GM12873 (cell line): ENCODE data around the gene RPS6KA1.

ENCODE experiments used
- TF ChIP-seq, protein P1 (sequence below): IDR thresholded peaks from 2 replicates; pipeline ENCODE4 v1.5.1; 2012; ENCODE audit warnings: low read depth, mild to moderate bottlenecking, moderate library complexity, low read length, control low read depth; ENCODE audit not compliant: insufficient read depth; ENCODE audit errors: missing control alignments

Gene RPS6KA1

DNA sequence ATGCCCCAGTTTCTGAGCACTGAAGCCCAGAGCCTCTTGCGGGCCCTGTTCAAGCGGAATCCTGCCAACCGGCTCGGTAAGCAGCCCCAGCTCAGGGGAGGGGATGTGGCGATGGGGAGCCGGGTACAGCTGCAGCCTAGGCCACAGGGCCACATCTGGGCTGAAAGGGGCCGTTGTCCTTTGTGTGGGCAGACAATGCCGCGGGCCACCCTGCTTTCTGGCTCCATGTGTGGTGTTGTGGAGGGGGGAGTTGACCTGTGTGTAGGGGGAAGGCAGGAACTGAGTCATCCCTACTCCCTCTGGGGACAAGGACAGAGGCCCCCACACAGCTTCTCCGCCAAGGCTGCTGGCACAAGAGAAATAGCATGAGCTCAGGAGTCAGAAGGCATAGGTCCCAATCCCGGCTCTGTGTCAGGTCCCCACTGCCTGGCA, 26.0 kb downstream of the RPS6KA1 start:
- TF ChIP-seq, protein P1, sequence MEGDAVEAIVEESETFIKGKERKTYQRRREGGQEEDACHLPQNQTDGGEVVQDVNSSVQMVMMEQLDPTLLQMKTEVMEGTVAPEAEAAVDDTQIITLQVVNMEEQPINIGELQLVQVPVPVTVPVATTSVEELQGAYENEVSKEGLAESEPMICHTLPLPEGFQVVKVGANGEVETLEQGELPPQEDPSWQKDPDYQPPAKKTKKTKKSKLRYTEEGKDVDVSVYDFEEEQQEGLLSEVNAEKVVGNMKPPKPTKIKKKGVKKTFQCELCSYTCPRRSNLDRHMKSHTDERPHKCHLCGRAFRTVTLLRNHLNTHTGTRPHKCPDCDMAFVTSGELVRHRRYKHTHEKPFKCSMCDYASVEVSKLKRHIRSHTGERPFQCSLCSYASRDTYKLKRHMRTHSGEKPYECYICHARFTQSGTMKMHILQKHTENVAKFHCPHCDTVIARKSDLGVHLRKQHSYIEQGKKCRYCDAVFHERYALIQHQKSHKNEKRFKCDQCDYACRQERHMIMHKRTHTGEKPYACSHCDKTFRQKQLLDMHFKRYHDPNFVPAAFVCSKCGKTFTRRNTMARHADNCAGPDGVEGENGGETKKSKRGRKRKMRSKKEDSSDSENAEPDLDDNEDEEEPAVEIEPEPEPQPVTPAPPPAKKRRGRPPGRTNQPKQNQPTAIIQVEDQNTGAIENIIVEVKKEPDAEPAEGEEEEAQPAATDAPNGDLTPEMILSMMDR, result no peak

DNA sequence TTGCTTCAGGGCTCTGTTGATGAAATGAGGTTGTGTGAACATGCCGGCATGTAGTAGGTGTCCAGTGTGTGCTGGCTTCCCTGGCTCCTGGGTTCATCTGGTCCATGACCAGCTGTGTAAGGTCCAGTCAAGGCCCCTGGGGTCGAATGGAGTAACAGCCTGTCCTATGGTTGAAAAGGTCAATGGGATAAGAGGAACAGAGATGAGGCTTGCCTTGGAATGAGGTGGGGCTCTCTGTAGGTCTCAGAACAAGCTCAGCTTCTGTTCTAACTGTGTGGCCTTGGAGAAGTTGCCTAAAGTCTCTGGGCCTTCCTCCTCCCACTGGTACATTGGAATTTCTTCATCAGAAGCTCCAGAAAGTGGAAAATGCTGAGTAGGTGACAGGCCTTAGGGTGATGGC, 26.6 kb downstream of the RPS6KA1 start:
- TF ChIP-seq, protein P1, result no peak

DNA sequence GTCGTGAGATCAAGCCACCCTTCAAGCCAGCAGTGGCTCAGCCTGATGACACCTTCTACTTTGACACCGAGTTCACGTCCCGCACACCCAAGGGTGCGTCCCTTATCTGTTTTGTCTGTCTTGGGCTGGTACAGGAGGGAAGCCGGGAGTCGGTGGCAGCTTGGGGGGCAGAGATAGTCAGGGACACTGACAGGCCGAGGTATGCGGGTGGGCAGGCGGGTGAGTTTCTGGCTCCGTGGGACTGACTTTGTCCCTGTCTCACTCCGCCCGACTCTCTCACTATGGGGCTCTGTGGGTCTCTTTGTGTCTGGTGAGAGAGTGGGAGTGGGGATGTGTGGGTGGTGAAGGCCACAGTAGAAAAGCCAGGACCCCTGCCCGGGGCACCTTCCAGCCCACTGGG, 27.4 kb downstream of the RPS6KA1 start:
- TF ChIP-seq, protein P1, result no peak

DNA sequence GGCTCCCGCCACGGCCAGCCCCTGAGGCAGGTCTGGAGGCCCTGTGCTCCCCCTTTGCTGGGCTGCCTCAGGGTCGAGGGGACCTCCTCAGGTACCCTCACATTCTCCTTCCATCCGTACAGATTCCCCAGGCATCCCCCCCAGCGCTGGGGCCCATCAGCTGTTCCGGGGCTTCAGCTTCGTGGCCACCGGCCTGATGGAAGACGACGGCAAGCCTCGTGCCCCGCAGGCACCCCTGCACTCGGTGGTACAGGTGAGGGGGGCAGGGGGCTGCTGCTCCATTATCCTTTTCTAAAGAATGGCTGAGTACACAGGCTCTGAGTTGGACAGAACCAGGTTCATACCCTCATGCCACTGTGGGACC, 29.1 kb downstream of the RPS6KA1 start:
- TF ChIP-seq, protein P1, result no peak

DNA sequence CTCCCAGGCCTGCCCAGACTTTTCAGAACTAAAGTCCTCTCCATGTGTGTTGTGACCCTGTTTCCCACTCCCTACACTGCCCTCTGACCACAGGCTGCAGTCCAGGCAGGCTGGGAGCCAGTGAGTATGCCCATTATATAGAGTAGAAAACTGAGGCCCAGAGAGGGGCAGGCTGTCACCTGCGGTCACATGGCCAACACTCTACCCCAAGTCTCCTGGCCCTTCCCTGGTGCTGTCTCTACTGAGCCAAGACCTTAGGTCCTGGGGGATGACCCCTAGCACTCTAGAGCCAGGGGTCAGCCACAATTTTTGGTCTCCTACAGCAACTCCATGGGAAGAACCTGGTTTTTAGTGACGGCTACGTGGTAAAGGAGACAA, 30.8 kb downstream of the RPS6KA1 start:
- TF ChIP-seq, protein P1, result no peak

DNA sequence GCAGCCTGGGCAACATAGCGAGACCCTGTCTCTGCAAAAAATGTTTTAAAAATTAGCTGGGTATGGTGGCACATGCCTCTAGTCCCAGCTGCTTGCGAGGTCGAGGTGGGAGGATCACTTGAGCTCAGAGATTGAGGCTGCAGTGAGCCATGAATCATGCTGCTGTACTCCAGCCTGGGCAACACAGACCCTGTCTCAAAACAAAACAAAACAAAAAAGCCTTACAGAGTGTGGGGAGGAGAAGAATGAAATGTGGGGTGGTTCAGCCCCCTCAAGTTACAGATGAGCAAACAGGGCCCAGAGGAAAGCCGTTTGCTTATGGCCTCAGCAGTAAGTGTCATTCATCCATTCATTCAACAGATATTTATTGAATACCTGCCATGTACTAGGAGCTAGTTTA, 40.7 kb downstream of the RPS6KA1 start:
- TF ChIP-seq, protein P1, result no peak

DNA sequence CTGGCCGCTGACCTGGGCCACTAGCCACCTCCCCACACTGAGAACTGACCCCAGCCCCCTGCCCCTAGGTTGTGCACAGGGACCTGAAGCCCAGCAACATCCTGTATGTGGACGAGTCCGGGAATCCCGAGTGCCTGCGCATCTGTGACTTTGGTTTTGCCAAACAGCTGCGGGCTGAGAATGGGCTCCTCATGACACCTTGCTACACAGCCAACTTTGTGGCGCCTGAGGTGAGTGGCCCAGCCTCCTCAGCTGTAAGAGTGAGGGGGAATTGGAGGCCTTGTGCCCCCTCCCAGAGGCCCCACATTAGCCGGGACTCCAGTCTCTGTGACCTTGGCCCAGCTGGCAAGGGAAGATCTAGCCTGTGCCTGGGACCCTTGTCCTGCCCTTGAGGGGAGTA, 41.8 kb downstream of the RPS6KA1 start:
- TF ChIP-seq, protein P1, result no peak
